Esophagus muscularis mucosa (tissue), 4 donors: Measurements from ENCODE around the gene NCKAP1. TPM values are rescaled to one million over a fixed set of nuclear protein-coding genes. Genes with fewer than 3 reads are reported as not detected.

ENCODE experiments used
- DNase-seq: peaks from one replicate; pipeline ENCODE4 v3.0.0-alpha.2; 2017; ENCODE audit errors: extremely low spot score
- H3K27ac ChIP-seq, 4 donors: fragments of 200-600 bp; sonication (generic); replicated peaks in 1 of 4; 1 replicate in 3 of 4; 2 replicates in 1 of 4; pipeline ENCODE4 v1.5.1; 2016 to 2019; ENCODE audit warnings: mild to moderate bottlenecking in 1 of 4
- H3K27me3 ChIP-seq, 4 donors: fragments of 200-600 bp; sonication (generic); one replicate each; pipeline versions ENCODE4 v1.5.1 to v1.6.0; 2016 to 2019
- H3K36me3 ChIP-seq, 4 donors: fragments of 200-600 bp; sonication (generic); one replicate each; pipeline ENCODE4 v1.5.1; 2016 to 2019
- H3K4me1 ChIP-seq, 4 donors: fragments of 200-600 bp; sonication (generic); one replicate each; pipeline ENCODE4 v1.5.1; 2016 to 2019
- H3K4me3 ChIP-seq, 4 donors: fragments of 200-600 bp; sonication (generic); 1 replicate in 2 of 4; 2 replicates in 2 of 4; pipeline ENCODE4 v1.5.1; 2016 to 2019; ENCODE audit warnings: mild to moderate bottlenecking in 4 of 4, moderate library complexity in 1 of 4
- H3K9me3 ChIP-seq, 4 donors: fragments of 200-600 bp; sonication (generic); 1 replicate in 3 of 4; 2 replicates in 1 of 4; pipeline ENCODE4 v1.5.1; 2016 to 2019
- CTCF ChIP-seq, 3 experiments: fragments of 200-600 bp in 2 of 3; fragments of 450-650 bp in 1 of 3; sonication (generic) in 2 of 3; IDR thresholded peaks; one replicate each; pipeline ENCODE4 v1.5.1; 2017 to 2019; ENCODE audit warnings: antibody characterized with exemption in 3 of 3, mild to moderate bottlenecking in 2 of 3, moderate library complexity in 1 of 3
- EP300 ChIP-seq: sonication (generic); formaldehyde crosslinking; IDR thresholded peaks from one replicate; pipeline ENCODE4 v1.6.1; 2017; ENCODE audit warnings: antibody characterized with exemption
- POLR2A ChIP-seq: fragments of 450-650 bp; IDR thresholded peaks from one replicate; pipeline ENCODE4 v1.6.1; 2017; ENCODE audit warnings: antibody characterized with exemption, moderate library complexity, mild to moderate bottlenecking, low read depth
- POLR2AphosphoS5 ChIP-seq, 2 donors: sonication (generic); formaldehyde crosslinking; IDR thresholded peaks; one replicate each; pipeline ENCODE4 v1.6.1; 2017; ENCODE audit warnings: antibody characterized with exemption in 2 of 2
- WGBS: methylation state at CpG from one replicate; pipeline ENCODE4 v1.1.5; 2018; 5-methylcytosine and 5-hydroxymethylcytosine counted together
- intact Hi-C: fragments of 100-400 bp; cut with DNase I; formaldehyde crosslinking; loops from one replicate; pipeline ENCODE4 v1.15.1; 2023
- total RNA-seq, 4 donors: library from RNA; depleted of rRNA; stranded (reverse); fragments of >200 nt; gene quantifications; one replicate each; pipeline versions ENCODE4 v1.1.0 to v1.2.1, GENCODE V29; 2016

The NCKAP1 gene
- total RNA-seq, 4 donors from 2014 or later = 210 to 288 (median 249) TPM

- 44% methylated on average over 2 of the region's 2 CpGs for WGBS
- no peaks in the 10 kb centered on the region for H3K9me3 ChIP-seq
- no peaks in the 10 kb centered on the region for H3K36me3 ChIP-seq
- intact Hi-C loops = no loop called here
- peaks cover 55 to 79% (median 74%) of the 10 kb centered on the region in 4 donors for H3K4me1 ChIP-seq
- peak overlapping the region; percentile 87 to 95 (median 89) for H3K4me3 ChIP-seq
- DNase-seq = no peak
- H3K27me3 ChIP-seq = no peaks in the 10 kb centered on the region
- H3K27ac ChIP-seq = peak overlapping the region; percentile 97 to 99 (median 98)
- no peak for TF ChIP-seq POLR2A
- TF ChIP-seq POLR2AphosphoS5 (IDR thresholded peaks at IDR 0.05) = no peak
- TF ChIP-seq CTCF (IDR thresholded peaks at IDR 0.05) = no peak
- TF ChIP-seq EP300 = no peak
Measured at GRCh38 chr2:183035298-183035953, 2.8 kb downstream of the NCKAP1 start.

DNA sequence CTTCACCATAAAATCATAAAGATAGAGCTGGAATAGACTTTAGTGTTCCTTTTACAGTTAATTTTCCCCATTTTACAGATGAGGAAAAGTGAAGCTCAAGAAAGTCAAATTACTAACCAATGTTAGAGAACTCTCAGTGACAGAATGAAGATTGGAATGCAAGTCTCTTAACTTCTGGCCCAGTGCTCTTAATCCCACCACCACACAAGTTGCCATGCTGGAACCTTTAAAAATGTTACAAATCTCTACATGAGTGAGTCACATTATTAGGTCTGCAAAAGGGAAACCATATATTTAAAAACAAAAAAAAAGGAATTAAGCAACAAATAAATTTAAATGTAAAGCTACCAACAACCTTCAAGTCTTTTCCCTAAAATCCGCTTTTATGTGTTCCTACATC is 3.5 kb downstream of the NCKAP1 start:
- H3K27me3 ChIP-seq = no peaks in the 10 kb centered on the region
- peaks cover 61 to 86% (median 80%) of the 10 kb centered on the region in 4 donors for H3K4me1 ChIP-seq
- H3K27ac ChIP-seq = peak overlapping the region; percentile 47 to 99 (median 80)
- no peak for DNase-seq
- H3K9me3 ChIP-seq = no peaks in the 10 kb centered on the region
- TF ChIP-seq POLR2AphosphoS5 (IDR thresholded peaks at IDR 0.05) (no peak), EP300 (no peak), POLR2A (no peak), CTCF (IDR thresholded peaks at IDR 0.05) (no peak)
- intact Hi-C loops = no loop called here
- H3K4me3 ChIP-seq = peak overlapping the region in 1 of 4 donors; percentile 3
- 94% methylated on average over 1 of the region's 1 CpG for WGBS
- no peaks in the 10 kb centered on the region for H3K36me3 ChIP-seq

DNA sequence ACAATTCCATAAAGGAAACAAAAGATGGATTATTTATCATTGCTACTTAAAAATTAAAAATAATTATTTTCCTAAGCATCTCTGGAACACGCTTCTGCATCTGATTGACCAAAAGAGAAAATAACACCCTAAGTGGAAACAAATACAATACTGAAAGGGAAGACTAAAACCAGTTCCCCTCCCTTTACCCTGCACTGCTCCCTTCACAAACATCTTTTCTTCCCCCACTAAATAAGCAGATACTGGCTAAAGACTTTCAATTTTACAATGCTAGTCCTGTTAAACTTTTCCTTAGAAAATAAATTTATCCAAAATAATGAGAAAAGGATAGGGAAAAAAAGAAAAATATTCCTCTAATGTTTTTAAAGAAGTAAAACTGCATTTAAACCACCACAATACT is 4.3 kb downstream of the NCKAP1 start:
- Histone ChIP-seq H3K27me3 (no peaks in the 10 kb centered on the region), H3K4me1 (peaks cover 70 to 86% (median 83%) of the 10 kb centered on the region in 4 donors)
- 50% methylated on average over 1 of the region's 1 CpG for WGBS

DNA sequence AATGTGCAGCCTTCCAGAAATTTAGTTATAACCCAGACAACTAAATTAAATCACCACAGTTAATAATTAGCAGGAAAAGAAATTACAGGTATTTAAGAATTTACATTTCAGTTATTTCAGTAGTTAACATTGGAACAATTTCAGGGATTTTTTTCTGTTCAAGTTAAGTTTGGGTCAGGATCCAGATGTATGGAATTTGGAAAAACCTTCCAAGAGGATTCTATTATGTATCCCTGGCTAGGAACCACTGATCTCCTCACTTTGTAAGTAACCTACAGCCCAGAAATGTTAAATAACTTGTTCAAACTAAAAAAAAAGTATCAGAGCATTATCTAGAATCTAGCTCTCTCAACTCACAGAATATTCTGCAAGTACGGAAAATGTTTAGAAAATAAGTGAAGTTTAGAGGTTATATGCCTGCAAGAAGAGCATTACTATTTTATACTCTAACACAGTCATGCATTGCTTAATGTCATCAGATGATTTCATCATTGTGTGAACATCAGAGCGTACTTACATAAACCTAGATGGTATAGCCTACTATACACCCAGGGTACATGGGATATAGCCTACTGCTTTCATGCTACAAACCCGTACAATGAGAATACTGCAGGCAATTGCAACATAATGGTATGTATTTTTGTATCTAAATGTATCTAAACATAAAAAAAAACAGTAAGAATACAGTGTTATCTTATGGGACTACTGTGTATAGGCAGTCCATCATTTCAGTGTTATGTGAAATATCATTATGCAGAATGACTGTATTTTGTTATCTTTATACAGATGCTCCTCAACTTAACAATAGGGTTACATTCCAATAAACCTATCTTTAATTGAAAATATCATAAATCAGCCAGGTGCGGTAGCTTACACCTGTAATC is 6.1 kb downstream of the NCKAP1 start:
- peaks cover 76 to 98% (median 92%) of the 10 kb centered on the region in 4 donors for H3K4me1 ChIP-seq
- H3K9me3 ChIP-seq = no peaks in the 10 kb centered on the region
- no peaks in the 10 kb centered on the region for H3K36me3 ChIP-seq
- intact Hi-C loops = no loop called here
- H3K27me3 ChIP-seq = no peaks in the 10 kb centered on the region
- no peak overlapping the region for H3K4me3 ChIP-seq
- peak overlapping the region; percentile 29 to 63 (median 32) for H3K27ac ChIP-seq
- no peak for DNase-seq
- TF ChIP-seq CTCF (IDR thresholded peaks at IDR 0.05) (no peak), POLR2AphosphoS5 (IDR thresholded peaks at IDR 0.05) (no peak), EP300 (no peak), POLR2A (no peak)
- 81% methylated on average over 4 of the region's 4 CpGs for WGBS

More for the DNA sequence above, 4.3 kb downstream of the NCKAP1 start:
- H3K9me3 ChIP-seq = no peaks in the 10 kb centered on the region
- intact Hi-C loops = no loop called here
- H3K36me3 ChIP-seq = no peaks in the 10 kb centered on the region
- H3K4me3 ChIP-seq = peak overlapping the region in 1 of 4 donors; percentile 3
- no peak for DNase-seq
- H3K27ac ChIP-seq = peak overlapping the region in 3 of 4 donors; percentile 18 to 63 (median 47)
- TF ChIP-seq CTCF (IDR thresholded peaks at IDR 0.05) (no peak), EP300 (no peak), POLR2AphosphoS5 (IDR thresholded peaks at IDR 0.05) (no peak), POLR2A (no peak)
